ENCODE results near the gene PRKG2. TPM values are rescaled to one million over a fixed set of nuclear protein-coding genes. Genes with fewer than 3 reads are reported as not detected.
"Not testable (repeated sequence)": the region's sequence is repeated elsewhere in the genome, so short reads cannot be mapped to it uniquely, and the experiment has no call there.

The PRKG2 gene, protein sequence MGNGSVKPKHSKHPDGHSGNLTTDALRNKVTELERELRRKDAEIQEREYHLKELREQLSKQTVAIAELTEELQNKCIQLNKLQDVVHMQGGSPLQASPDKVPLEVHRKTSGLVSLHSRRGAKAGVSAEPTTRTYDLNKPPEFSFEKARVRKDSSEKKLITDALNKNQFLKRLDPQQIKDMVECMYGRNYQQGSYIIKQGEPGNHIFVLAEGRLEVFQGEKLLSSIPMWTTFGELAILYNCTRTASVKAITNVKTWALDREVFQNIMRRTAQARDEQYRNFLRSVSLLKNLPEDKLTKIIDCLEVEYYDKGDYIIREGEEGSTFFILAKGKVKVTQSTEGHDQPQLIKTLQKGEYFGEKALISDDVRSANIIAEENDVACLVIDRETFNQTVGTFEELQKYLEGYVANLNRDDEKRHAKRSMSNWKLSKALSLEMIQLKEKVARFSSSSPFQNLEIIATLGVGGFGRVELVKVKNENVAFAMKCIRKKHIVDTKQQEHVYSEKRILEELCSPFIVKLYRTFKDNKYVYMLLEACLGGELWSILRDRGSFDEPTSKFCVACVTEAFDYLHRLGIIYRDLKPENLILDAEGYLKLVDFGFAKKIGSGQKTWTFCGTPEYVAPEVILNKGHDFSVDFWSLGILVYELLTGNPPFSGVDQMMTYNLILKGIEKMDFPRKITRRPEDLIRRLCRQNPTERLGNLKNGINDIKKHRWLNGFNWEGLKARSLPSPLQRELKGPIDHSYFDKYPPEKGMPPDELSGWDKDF
- total RNA-seq: not detected

DNA sequence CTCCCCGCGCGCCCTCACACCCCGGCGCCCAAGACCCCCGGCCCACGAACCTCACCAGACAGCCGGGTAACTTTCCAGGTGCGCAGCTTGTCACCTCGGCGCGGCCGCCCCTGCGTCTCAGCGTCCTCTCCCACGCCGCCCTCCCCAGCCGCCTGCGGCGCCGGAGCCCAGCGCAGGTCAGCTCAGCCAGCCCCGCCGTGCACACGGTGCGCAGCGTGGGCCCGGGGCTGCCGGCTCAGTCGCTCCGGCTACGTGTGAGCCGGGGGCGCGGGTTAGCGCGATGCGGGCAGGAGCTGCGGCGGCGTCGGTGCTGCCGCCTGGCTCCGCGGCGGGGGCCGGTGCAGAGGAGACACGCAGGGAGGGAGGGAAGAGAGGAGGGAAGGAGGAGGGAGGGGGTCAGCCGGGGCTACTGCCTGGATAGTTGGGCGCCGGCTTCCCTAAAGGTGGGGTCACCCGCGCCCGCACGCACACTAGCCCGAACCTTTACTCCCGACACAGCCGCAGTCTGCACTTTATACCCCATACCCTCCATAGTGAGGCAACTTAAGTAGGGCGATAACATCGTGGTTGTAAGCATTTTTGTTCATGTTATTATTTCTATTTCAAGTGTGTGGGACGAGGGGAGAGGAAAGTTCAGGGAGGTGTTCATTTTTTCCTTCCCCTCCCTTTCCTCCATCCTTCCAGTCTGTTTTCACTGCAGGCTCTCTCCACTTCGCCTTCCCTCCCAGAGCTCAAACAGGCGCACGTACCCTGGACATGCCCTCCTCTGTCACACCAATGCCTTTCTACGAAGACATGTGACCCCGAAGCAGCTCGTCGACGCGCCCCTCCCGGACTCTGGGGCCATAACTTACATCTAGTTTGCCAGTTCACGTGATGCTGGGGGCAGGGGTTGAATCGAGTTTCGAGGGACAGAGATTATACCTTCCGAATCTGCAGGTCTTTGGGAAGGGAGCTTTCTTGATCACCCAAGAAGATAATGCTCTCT is at the start of gene PRKG2:
Gene PRKG2 (minus strand): TSS at position 342 of the 988 bp plus-strand sequence. CDS start 10,175 bp downstream, outside the sequence.
- ATAC-seq (no peak), DNase-seq (ENCODE audit: low spot score) (no peak)

DNA sequence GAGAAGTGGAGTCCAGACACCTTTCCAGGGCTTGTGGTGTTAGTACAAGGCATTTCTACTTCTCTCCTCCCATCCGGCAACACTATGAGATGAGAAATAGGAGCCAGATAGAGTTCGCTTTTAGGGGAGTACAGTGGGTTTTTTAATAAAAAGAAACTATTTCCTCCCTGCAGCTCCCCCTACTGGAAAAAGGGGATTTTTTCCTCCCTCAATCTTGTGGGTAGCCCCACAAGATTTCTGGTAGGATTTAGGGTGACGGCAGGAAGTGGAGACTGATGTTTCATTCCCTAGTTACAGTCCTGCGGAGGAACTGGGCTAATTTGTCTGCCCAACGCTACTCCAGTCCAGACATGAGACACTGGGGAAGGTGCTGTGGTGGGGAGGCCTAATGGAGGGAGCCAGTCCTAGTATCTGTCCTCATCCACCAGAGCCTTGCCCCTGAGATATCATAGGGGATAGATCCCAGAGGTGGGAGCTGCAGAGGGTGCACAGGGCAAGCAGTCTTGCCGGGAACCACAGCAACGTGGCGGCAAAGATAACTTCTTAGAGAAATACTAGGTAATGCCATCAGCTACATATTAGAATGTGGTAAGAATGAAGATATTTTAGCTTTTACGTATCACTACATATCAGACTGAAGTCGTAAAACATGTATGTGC is 45.5 kb upstream of the PRKG2 start:
- ATAC-seq (no peak), DNase-seq (ENCODE audit: low spot score) (no peak)

DNA sequence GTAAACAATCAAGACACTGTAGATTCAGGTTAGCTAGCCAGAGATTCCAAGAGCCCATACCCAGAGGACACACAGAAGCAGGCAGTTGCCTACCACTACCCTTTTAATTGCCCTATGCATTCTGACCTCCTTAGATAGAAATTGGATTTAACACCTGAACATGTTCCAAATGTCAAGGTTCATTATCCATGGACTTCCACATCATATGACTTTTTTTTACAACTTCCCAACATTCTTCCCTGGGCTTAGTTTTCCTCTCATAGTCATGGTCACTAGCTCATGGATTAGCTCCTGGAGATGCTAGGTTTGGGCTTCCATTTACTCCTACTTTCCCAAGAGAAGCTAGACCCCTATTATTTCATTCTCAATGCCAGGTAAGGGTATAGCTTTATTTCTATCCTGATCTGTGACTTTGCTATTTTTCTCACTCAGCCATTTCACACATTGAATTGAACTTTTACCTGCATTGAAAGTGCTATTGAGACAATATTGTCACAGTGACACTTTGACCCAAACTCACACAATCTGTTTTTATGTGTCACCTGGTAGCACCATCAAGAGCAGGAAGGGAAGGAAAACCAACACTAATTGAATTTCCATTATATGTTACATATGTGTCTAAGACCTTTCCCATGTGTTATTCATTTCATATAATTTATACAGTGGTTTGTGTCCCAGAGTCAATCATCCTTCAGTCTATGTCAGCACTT is 44.0 kb upstream of the PRKG2 start:
- ATAC-seq: no peak
- DNase-seq (ENCODE audit: low spot score): no peak

DNA sequence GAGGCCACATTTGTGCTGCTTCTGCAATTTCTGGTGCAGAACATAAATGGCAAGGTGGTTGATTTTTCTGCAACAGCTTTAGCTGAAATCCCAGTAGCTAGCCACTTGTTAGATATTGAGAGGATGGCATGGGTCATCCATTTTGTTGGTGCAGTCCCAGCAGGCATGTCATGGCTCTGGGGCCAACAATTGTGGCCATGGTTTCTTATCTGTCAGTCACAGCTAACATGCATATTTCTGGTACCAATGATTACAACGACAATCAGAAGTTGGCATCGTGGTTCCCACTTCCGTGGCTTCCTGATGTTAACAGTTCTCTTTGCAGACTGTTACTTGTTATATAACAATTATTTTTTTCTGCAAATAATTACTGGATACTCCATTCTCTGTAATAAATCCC is 42.8 kb upstream of the PRKG2 start:
- no peak for ATAC-seq
- DNase-seq (ENCODE audit: low spot score): no peak

DNA sequence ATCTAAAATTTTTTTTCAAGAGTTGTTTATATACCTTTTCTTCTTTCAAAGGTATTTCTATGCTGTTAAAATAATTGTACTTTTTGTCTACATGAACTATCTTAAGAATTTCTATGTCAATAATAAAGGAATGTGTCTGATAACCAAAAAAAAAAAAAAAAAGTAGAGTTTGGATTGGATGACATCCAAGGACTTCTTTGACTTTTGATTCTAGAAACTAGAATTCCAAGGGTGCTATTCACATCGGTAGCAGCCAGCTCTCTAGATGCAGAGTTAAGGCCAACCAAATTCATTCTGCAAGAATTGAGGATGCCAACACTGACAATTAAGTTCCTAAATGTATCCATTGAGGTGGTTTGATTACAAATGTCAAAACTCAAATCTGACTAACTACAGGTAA is 42.0 kb upstream of the PRKG2 start:
- ATAC-seq (no peak), DNase-seq (ENCODE audit: low spot score) (no peak)

DNA sequence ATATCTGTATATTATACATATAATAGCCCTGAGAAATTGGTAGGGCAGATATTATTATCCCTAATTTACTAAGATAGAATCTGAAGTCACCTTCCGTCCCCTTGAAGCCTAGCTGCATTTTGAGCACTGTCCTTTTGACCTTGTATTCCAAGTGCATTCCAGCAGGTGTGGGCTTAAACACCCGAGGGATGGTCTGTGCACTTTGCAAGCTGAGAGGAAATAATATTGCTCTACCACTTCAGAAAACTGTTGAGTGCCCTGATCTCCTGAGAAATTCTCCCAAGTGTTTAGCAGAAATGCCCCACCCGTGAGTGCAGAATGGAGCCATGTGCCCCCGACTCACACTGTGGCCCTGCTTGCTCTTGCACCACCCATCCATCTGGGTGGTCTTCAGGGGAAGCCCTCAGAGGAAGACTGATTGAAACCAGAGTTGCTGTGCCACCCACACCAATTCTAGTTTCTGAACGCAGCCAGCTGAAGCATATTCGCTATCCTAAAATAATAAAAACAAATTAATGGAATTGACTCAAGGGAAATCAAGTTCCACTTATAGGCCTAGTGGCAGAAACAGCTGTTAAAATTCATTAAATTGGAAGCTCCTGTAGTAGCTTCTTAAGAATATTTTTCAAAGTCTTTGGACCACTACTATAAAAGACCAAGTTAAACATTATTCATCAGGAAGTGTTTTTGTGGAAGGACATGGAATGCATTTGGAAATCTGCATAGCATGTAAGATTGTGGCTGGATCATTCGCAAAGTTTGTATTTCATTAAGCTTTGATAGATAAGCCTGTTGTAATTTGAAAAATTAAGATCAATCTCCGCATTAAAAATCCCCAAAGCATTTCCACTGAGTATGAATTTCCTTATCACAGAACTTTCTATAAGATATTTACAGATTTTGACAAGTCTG is 41.3 kb upstream of the PRKG2 start:
- no peak for ATAC-seq
- DNase-seq (ENCODE audit: low spot score): no peak

DNA sequence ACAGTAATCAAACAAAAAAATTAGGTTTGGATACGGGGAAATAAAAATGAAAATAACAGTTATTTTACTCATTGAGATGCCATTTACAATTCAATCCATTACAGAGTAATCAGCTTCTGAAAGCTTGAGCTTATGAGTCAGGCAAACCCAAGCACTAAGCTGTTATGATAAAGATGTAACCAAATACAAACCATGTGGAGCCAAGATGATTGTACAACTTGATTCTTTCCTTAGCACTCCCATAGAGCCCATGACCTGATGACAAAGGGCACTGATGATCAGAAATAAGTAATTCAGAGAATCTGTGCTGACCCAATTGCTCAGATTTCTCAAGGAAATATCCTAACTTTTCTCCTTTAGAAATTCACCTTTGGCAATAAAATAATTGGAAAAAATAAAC is 40.5 kb upstream of the PRKG2 start:
- DNase-seq (ENCODE audit: low spot score) (no peak), ATAC-seq (no peak)

DNA sequence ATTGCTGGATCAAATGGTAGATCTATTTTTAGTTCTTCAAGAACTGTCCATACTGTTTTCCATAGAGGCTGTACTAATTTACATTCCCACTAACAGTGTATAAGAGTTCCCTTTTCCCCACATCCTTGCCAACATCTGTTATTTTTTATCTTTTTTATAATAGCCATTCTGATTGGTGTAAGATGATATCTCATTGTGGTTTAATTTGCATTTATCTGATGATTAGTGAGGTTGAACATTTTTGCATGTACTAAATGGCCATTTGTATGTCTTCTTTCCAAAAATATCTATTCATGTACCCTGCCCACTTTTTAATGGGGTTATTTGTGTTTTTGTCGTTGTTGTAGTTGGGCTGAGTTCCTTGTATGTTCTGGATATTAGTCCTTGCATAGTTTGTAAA is 35.4 kb upstream of the PRKG2 start:
- ATAC-seq (no peak), DNase-seq (ENCODE audit: low spot score) (no peak)

DNA sequence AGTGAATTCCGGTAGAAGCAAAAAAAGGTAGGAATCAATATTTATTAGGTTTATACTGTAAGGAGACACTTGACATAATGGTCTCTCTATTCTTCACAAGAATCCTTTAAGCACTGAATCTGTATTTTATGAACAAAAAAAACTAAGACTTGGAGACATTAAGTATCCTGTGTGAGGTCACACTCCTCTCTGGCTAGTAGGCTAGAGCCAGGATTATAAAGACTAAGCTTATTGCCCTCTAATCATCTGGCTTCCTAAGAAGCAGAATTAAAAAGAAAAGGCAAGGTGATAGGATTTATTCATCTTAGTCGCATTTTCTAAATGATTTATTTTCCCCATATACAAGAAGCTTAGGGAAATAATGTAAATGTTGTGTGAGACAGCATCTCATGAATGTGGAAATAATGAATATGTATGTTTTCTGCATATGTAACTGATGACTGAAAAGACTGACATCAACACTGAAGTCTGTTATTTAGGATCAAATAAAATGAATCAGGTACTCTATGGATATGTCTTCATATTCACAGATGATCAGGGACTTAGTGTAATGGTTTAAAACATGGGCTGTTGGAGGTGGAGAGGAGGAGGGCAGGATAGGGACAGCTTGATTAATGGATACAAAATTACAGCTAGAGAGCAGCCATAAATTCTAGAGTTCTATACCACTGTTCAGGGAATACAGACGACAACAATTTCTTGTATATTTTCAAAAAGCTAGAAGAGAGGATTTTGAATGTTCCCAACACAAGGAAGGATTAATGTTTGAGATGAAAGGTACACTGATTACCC is 30.4 kb upstream of the PRKG2 start:
- ATAC-seq: no peak
- no peak for DNase-seq (ENCODE audit: low spot score)

DNA sequence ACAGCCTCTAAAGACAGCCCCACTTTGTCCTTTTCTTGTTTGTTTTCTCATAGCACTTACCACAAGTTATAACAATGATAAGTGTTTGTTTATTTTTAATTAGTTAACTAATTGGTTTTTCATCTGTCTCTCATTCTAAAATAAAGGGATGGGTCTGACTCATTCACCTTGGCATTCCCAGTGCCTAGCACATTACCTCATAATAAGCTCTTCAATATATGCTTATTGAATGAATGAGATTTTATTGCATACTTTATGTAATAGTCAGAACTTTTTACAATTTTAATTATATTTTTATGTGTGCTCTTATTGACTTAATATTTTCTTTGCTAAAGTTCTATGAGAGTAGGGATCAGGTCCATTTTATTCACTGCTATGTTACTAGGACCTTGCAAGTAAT is 22.8 kb upstream of the PRKG2 start:
- ATAC-seq (no peak), DNase-seq (ENCODE audit: low spot score) (no peak)

DNA sequence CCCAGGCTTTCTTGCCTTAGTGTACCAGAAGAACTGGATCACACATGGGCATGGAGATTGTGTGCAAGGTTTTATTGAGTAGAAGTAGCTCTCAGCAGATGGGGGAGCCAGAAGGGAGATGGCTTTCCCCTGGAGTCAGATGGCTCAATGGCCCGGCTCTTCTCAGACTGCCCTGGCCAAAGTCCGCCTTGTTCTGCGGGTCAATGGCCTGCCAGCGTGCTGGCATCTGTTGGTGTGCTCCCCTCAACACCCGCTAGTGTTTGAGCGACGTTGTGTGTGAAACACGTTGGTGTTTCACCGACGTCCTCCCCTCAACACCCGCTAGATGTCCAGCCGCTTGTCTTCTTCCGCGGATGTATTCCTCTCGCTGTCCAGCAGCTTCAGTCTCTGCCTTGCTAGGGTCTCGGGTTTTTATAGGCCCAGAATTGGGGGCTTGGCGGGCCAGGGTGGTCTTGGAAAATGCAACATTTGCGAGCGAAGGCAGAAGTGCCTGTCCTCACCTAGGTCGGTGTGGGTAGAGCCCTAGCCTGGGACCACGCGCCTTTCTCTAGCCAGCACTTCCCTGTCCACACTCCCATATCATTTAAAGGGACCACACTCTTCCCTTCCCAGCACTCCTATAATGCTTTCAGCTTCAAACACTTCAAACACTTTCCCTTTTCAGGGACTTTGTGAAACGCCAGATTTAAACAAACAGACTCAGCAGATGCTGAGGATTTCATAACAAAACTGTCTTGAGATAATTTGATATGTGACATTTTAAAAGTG is 21.1 kb upstream of the PRKG2 start:
- ATAC-seq: no peak
- no peak for DNase-seq (ENCODE audit: low spot score)

DNA sequence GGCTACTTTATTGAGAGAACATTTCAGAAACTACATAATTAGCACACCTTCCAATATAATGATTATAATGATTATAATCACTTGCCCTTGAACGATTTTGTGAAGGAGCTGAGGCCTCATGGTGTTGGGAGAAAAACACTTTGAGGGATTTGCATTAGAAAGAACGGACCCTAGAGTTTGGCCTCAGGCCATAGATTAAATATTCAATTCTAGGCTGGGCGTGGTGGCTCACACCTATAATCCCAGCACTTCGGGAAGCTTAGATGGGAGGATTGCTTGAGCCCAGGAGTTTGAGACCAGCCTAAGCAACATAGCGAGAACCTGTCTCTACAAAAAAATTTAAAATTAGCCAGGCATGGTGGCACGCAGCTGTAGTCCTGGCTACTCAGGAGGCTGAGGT is 12.9 kb upstream of the PRKG2 start:
- no peak for DNase-seq (ENCODE audit: low spot score)
- no peak for ATAC-seq

DNA sequence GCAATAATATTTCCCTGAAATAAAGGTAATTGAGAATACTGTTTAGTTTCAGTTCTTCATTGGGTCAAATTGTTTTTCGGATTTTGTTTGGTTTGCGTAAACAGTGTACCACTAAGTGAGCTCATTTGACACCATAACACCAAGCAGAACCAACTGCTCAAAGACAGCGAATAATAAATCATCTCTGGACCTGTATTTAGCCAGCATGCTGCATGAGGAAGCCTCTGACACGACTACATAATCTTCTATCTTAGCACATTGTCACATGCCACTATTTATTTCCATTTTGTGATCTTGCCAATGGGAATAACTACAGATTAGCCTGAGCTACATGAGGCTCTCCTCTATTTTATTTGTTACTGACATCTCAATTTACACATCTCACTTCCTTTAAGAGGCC is 12.1 kb upstream of the PRKG2 start:
- ATAC-seq: no peak
- DNase-seq (ENCODE audit: low spot score): no peak

DNA sequence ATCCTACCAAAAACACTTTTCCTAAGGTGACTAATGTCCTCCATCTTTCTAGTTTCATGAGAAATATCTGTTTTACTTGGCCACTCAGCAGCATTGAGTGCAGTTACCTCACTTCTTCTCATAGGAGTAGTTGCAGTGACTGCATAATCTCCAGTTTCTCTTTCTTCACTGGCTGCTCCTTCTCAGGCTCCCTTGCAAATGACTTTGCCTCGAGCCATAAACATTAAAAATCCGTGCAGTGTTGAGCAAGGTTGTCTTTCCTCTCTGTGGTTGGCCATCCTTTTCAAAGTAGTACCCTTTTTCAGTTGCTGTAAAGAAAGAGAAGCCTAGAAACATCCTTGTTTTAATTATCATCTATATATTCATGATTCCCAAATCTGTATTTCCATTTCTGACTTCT is 10.2 kb upstream of the PRKG2 start:
- ATAC-seq (no peak), DNase-seq (ENCODE audit: low spot score) (no peak)

DNA sequence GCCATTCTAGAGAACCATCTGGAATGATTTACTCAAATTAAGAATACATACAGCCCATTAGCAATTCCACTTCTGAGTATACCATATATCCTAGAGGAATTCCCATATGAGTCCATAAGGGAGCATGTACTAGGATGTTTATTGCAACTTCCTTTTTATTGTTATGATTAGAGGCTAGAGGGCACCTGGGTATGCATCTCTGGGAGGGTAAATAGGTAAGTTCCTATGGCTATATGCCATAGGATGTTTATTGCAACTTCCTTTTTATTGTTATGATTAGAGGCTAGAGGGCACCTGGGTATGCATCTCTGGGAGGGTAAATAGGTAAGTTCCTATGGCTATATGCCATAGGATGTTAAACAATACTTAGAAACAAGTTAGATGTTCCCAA is 7.1 kb upstream of the PRKG2 start:
- not testable (repeated sequence) for ATAC-seq

DNA sequence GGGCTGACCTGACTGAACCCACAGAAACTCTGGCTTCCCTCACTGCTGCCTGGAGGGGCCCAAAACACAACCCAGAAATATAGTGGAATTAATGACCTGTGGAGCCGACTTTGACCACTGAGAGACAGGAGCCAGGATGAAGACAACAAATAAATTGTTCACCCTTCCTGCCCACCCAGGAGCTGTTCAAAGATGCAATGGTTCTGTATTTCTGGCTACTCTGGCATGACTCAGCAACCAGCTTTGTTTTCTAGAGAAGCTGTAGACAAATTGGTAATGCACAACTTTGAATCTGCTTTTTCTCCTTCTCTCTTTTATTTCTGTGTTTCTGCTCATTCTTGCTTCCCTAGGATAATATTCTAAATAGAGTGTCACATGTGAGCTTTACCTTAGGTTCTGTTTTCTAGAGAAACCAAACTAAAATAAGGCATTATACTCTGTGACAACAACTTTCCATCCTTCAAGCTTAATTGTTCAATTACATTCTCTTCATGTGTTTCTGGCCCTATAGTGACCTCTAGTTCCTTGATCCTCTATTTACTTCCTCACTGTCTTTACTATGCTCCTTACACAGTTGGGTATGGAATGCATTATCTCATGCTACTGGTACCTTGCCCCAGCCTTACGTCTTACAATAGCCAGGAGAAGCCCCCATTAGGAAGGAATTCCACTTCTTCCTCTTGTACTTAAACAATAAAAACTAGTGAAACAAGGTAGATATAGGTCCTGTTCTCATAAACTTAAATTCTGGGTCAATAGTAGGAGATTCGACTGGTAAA is 6.5 kb upstream of the PRKG2 start:
- no peak for ATAC-seq
- DNase-seq (ENCODE audit: low spot score): no peak

More for the DNA sequence above, 7.1 kb upstream of the PRKG2 start:
- DNase-seq (ENCODE audit: low spot score): not testable (repeated sequence)

DNA sequence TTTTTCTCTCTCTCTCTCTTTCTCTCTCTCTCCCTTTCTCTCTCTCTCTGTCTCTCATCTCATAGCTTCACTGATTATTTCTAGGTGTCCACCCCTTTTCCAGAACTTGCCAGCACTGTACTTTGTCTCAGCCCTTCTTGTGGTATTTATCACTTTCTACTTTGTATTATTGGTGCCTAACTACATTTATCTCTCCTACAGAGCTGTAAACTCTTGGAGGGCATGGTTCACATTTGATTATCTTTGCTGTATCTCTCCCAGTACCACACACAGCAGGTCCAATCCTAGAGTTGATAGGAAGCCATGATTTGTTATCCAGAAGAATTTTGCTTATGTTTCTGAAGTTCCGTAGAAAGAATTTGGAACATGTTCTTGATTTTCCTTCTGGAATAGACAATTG is 5.2 kb upstream of the PRKG2 start:
- DNase-seq (ENCODE audit: low spot score) (no peak), ATAC-seq (no peak)

All from left lobe of liver (tissue), 2 donors.